NCI-H1092 (cell line): ENCODE measurements around the gene GSTT4.
A peak's percentile ranks its signal among the peaks of the same experiment; 100 is the strongest.
"Not testable (repeated sequence)": the region's sequence is repeated elsewhere in the genome, so short reads cannot be mapped to it uniquely, and the experiment has no call there.

Source experiments
- DNase-seq: peaks from one replicate; lab custom pipeline; 2025; lab: John Stamatoyannopoulos, UW

The GSTT4 gene

DNA sequence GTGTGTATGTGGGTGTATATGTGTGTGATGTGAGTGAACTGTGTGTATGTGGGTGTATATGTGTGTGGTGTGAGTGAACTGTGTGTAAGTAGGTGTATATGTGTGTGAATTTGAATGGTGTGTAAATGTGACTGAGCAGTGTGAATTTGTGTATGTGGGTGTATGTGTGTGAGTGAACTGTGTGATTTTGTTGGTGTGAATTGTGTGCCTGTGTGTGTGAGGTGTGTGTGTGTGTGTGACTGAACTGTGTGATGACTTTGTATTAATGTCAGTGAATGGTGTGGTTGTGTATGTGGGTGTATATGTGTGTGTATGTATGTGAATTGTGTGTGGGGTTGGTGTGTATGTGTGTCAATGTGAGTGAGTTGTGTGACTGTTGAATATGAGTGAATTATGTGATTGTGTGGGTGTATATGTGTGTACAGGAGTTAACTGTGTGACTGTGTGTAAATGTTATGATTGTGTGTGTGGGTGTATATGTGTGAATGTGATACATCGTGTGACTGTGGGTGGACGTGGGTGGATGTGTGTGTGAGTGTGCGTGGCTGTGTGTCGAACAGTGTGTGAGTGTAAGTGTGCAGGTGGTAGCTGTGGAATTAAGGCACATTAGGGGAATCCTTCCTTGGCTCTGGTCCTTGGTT lies 18.6 kb downstream of the GSTT4 start:
- not testable (repeated sequence) for DNase-seq

- not testable (repeated sequence) for DNase-seq
Measured at GRCh38 chr22:23986089-23986488, 19.2 kb downstream of the GSTT4 start.

- DNase-seq: peak; percentile 36
Measured at GRCh38 chr22:23984430-23984829, 20.8 kb downstream of the GSTT4 start.

- not testable (repeated sequence) for DNase-seq
Measured at GRCh38 chr22:23980567-23980966, 24.7 kb downstream of the GSTT4 start.

DNA sequence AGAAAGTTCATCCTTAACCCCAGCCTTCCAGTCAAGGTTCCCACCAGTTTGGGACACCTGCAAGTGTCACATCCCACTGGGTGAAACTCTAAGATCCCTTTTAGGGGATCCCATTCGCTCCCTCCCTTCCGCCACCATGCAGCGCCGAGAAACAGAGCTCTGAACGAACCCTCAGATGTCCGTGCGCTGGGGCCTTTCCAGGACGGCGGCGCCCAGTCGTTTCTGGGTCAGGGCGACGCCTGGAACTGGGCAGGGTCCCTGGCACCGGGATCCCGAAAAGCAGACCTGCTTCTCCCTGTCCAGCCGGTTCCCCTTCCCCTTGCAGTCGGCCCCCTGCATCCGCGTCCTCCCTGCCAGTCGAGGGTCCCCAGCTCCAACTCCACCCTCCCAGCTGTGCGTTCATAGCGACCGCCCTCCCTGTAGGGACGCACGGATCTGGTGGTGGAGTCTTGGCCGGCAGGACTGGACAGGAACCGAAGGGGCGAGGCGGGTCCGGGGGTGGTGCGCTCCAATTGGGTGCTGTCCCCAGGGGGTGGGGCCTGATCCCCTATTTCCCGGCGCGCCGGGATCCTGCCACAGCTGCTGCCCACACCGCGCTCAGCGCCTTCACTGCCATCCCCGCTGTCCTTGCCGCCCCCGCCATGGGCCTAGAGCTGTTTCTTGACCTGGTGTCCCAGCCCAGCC lies 25.6 kb downstream of the GSTT4 start, which contains the start of gene GSTT2:
Gene GSTT2 (plus strand): TSS at position 578 of the 684 bp plus-strand sequence.
- DNase-seq: not testable (repeated sequence)

- not testable (repeated sequence) for DNase-seq
Measured at GRCh38 chr22:23977304-23977703, 27.9 kb downstream of the GSTT4 start.

DNA sequence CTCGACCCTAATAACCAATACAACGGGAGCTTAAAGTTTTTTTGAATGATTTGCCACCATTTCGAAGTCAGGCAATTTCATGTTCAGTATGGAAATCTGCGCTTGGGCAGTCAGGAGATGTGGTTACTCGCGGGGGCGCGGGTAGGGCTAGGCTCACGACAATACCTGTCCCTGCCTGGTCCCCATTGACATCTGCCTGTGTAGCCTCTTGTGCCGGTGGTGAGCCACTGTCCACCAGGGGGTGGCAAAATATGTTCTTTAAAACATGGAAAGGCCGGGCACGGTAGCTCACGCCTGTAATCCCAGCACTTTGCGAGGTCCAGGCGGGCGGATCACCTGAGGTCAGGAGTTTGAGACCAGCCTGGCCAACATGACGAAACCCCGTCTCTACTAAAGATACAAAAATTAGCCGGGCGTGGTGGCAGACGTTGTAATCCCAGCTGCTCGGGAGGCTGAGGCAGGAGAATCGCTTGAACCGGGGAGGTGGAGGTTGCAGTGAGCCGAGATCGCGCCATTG lies 30.4 kb downstream of the GSTT4 start:
- DNase-seq: not testable (repeated sequence)

DNA sequence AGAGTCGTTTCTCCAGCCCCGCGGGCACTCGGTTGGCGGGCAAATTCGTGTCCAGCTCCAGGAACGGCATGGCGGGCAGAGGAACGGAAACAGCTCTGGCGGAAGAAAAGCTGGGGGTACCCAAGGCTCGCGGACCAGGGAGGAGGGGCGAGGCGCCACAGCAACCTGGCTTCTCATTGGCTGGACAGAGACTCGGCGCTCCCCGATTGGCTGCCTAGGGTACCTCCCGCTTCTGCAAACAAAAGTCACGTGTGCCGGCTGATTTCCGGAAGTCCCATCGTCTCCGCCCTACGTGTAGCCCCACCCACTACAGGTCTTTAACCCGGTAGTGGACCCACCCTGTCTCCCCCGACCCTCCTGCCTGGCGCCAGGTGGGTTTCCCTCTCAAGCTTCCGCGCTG lies 30.9 kb downstream of the GSTT4 start, which contains the start of gene DDT:
Gene DDT (minus strand): TSS at position 97 of the 400 bp plus-strand sequence. CDS start 27 bp downstream, at position 70.
- not testable (repeated sequence) for DNase-seq

- DNase-seq: not testable (repeated sequence)
Measured at GRCh38 chr22:23971927-23972326, 33.3 kb downstream of the GSTT4 start.

DNA sequence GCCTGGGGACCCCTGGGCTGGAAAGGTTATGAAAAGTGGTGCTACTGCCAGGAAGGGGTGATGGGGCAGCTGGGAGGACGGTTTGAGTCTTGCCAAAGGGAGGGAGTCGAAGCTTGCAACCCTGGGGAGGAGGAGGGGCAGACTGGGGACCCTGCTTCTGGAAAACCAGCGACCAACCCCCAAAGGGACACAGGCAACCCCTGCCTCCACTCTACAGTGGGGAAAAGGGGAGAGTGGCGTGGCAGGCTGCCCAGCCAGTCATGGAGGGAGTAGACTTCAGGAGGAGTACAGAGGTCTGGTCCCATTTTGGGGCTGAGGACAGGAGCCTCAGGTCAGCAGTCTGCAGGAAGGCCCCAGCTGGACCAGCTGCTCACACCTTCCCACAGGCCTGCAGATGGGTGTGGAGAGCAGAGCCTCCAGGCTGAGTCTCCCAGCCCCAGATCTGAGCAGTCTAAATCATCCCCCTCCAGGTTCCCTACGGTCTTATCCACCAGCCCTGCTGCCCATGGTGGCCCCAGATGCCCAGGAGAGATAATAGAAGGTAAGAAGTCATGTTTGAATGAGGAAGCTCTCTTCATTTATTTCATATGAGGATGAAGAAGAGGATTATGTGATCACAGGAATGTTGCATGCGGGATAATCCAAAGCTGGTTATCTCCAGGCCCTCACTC lies 34.3 kb downstream of the GSTT4 start:
- DNase-seq: no peak

- DNase-seq: no peak
Measured at GRCh38 chr22:23970201-23970641, 35.0 kb downstream of the GSTT4 start.

DNA sequence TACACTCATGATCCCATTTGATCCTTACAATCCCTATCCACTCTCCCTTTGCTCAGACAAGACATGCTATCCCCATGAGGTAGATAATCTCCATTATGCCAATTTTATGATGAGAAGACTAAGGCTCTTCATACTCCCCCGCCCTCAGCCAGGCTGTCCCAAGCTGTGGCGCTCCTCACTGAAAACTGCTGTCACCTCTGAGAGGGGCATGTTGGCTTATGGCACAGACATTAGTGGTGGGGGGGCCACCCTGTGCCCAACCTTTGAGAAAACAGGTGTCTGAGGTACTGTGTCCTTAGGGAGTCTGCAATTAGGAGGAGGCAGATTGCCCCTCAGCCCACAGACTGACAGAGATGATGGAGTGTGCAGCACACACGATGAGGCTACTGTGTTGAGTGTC lies 36.2 kb downstream of the GSTT4 start:
- no peak for DNase-seq

GRCh38 chr22:23966568-23966967 lies 38.7 kb downstream of the GSTT4 start, which contains the start of gene DDTL:
Gene DDTL, plus strand, starts transcription at chr22:23966888. Its CDS starts 27 bp downstream, at chr22:23966915.
- not testable (repeated sequence) for DNase-seq

- not testable (repeated sequence) for DNase-seq
Measured at GRCh38 chr22:23966094-23966493, 39.2 kb downstream of the GSTT4 start.

- not testable (repeated sequence) for DNase-seq
Measured at GRCh38 chr22:23961084-23961771, 44.0 kb downstream of the GSTT4 start, which contains the start of gene GSTT2B. Gene GSTT2B, minus strand, starts transcription at chr22:23961195. Its CDS starts 64 bp downstream, at chr22:23961131.

DNA sequence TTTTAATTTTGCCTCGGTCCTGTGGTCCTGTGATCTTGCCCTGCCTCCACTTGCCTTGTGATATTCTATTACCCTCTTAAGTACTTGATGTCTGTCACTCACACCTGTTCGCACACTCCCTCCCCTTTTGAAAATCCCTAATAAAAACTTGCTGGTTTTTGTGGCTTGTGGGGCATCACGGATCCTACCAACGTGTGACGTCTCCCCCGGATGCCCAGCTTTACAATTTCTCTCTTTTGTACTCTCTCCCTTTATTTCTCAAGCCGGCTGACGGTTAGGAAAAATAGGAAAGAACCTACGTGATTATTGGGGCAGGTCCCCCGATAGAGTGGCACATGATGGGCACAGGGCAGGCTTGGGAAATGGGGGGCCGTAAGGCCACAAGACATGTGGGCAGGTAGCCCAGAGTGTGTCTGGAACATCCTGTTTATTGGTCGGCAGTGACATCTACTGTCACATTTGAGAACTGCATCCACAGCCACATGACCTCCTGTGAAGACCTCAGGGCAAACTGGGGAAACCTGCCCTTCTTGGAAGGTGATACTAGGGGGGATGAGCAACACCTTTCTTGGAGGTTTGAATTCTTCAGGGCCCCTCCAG lies 48.9 kb downstream of the GSTT4 start:
- peak; percentile 43 for DNase-seq

- not testable (repeated sequence) for DNase-seq
Measured at GRCh38 chr22:23955886-23956285, 49.4 kb downstream of the GSTT4 start.

- DNase-seq: not testable (repeated sequence)
Measured at GRCh38 chr22:23954991-23955305, 50.3 kb downstream of the GSTT4 start.

GRCh38 chr22:23954193-23954990 lies 50.9 kb downstream of the GSTT4 start:
- DNase-seq: not testable (repeated sequence)

- not testable (repeated sequence) for DNase-seq
Measured at GRCh38 chr22:23953485-23953884, 51.8 kb downstream of the GSTT4 start.
